HG02678 (cell line): ENCODE data around the gene IWS1.

Experiments
- ATAC-seq: cut with Tn5 transposase; IDR thresholded peaks from one replicate; pipeline ENCODE4 v1.9.1; 2021; ENCODE audit warnings: mild to moderate bottlenecking, moderate library complexity; ENCODE audit not compliant: unreplicated experiment

IWS1 gene

GRCh38 chr2:127506510-127506909 lies 19.8 kb downstream of the IWS1 start:
- ATAC-seq, result no peak

- no peak for ATAC-seq
Observed at GRCh38 chr2:127504552-127505430, 21.5 kb downstream of the IWS1 start.

GRCh38 chr2:127503491-127503890 lies 22.8 kb downstream of the IWS1 start:
- ATAC-seq, result no peak

DNA sequence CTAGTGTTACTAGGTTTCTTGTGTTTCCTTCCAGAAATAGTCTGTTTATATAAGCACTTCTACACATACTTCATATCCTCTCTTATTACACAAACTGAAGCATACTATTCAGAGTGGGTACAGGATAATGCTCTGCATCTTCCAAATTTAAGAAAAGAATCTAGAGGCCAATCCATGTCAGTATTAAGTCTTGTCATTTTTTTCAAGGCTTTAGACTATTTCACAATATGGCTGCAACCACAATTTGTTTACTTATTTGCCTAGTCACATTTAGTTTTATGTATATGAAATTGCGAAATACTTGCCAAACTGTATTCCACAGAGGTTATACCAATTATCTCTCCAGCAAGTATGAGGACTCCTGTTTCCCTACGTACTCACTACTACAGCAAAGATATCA lies 27.9 kb downstream of the IWS1 start:
- no peak for ATAC-seq

DNA sequence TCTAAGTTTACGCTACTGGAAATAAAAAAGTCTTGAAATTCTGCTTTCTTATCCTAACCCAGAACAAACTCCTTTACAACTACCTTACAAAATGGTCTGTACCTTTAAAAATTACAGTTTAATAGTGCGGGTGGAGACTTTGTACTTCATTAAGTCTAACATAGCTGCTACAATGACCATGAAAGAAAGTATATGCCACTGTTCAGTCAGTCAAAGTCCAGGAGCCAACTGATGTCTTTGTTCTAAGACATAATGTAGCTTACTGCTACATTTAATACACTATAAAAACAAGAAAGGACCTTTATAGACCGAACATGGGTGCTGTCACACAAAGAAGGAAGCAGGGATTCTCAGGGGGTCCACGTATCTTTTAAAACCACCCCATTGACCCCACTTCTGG lies 36.0 kb downstream of the IWS1 start:
- ATAC-seq, result no peak

GRCh38 chr2:127486247-127487058 lies 39.8 kb downstream of the IWS1 start:
- ATAC-seq, result no peak

DNA sequence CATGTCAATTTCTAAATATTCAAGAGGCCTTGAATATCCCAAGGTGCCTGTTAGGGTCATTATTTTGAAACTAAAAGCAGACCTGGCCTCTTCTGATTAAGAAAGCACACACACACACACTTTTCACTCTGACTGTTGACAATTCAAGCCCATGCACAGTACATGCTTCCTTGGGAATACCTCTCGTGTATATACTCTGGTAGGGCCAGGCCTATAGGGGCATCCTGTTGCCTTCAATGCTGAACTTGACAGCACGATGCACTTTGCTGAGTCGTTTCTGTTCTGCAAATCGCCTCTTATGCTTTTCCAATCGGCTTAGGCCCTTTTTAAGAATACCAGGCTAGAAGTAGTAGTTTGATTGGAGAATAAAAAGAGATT lies 40.6 kb downstream of the IWS1 start:
- no peak for ATAC-seq

GRCh38 chr2:127485051-127485693 lies 41.1 kb downstream of the IWS1 start:
- no peak for ATAC-seq

DNA sequence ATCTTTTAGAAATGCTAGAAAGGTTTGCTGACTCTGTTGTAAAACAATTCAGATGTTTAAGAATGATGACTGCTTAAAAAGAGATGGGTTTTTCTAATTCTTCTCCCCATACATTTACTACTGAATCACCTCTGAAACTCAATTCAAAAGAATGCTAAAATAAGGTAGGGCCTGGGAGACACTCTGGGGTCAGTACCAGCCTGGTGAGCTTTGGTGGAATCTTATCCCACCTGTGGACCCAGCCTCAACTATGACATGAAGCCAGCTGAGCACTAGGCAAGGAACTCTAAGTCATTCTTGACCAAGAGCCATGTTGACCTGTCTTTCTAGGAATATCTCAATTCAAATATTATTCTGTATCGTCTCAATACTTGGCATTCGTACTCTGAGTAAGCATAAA lies 44.3 kb downstream of the IWS1 start:
- ATAC-seq, result no peak

DNA sequence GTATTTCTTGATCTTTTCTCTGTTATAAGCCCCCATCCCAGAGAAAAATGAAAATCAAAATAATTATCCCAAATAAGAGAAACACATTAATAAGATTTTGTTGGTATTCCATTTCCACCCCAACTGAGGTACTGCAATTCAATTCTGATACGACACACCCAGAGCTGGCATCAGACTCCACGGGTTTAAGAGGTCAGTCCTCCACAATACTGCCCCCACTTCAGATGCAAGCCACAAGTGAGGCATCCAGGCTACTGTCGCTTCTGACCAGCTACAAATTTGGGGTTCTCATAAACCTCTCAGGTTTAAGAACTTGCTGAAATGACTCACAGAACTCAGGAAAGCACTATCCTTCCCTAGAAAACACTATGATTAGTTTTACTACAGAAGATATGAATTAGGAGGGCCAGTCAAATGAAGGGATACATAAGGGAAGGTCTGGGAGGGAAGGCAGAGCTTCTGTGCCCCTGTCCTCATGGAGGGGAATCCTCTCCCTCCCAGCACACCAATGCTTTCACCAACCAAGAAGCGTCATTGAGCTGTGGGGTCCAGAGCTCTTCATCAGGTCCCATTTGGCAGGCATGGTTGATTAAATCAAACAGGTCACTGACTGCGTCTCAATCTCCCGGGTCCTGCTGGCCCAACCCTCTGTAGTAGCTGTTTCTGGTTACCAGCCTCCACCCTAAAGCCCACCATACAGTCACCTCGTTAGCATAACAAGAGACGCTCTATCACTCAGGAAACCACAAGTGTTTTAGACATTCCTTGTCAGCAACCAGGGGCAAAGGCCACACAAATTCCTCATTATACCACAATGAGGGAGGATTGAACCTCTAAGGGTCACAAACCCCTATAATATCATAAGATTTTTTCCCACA lies 46.2 kb downstream of the IWS1 start:
- no peak for ATAC-seq

DNA sequence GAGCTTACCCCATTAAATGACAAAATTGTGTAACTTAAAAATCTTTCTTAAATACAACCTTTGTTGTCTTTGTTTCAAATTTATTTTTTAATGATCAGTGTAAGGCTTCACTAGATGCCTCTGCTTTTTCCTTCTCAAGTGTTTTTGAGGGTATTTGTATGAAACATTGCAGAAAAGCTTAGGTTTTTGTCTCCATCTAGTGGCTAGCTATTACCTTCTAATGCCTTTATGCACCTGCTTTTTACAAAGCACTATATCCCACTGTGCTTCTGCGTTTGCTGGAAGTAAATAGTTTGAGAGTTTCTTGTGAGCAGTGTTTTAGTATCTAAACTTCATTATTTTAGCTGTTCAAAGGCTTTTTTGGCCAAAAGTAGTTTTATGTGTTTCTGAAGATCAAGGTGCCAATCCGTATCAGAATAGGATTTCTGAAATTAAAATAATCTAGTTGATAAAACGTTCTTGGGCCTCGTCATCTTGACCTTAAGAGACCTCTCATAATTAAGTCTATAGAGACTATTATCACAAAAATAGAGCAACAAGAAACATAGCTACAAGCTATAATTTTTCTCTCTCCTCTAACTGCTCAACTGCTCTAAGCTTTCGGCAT lies 47.0 kb downstream of the IWS1 start:
- ATAC-seq, result no peak

GRCh38 chr2:127475788-127476187 lies 50.5 kb downstream of the IWS1 start:
- no peak for ATAC-seq

DNA sequence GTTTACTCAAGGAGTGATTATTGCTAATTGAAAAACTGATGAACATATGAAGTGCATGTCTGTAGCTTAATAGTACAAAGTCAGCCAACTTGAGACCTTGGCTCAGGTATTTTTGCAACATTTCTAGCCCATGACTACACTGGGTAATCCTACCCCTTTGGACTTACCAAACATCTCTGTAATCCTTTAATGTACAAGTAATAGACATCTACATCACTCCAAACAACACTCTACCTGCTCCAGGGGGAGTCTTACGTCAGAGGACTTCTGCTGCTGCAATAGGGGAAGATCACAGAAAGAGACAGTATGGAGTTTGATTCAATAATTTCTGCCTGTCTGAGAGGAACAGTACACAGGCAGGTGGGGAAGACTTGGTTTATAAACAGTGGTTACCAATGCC lies 54.0 kb downstream of the IWS1 start:
- no peak for ATAC-seq

DNA sequence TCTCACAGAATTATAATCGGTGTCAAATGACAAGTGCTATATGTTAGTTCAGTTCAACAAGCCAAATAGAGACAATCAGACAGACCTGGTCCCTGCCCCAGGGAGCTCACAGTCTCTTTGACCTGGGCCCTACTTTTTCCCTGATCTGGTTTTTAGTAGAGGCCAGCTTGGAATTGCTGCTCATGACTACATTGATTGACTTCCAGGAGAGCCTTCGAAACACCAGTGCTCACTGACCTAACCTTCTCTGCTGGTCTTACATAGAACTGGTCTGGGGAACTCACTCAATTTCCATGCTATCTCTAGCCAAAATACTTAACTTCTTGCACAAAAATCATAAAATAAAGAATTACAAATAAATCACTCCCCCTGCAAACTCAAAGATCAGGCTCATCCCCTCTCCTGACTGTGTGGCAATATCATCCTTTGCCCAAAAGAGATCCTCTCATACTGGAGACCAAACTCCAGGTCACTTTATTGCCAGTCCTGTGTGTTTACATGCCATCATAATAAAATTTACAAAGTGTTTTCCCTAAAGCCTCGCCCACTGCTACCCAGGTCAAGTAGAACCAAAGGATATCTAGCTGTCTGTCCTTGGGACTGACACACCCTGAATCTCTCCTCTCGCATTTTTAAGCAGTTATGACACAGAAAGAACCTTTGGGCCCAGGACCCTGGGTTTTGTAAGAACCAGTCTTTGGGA lies 54.9 kb downstream of the IWS1 start:
- no peak for ATAC-seq

GRCh38 chr2:127469974-127470373 lies 56.3 kb downstream of the IWS1 start:
- no peak for ATAC-seq

DNA sequence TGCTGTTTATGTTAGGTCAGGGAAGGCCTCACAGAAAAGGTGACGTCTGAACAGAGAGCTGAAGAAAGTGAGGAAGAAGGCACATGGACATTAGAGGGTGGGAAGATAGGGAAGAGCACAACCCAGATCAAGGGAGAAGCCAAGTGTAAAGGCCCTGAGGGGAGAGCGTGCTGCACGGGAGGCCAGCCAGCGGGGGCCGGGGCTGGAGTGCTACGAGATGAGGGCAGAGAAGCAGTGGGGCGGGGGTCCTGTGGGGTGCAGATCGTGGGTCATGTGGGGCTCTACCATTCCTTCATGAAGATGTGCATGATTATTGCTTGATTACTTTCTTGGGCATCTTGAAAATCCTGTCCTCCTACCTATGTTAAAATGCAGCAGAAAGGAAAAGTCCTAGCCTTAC lies 57.2 kb downstream of the IWS1 start:
- no peak for ATAC-seq

GRCh38 chr2:127465258-127465657 lies 61.0 kb downstream of the IWS1 start:
- ATAC-seq, result no peak

DNA sequence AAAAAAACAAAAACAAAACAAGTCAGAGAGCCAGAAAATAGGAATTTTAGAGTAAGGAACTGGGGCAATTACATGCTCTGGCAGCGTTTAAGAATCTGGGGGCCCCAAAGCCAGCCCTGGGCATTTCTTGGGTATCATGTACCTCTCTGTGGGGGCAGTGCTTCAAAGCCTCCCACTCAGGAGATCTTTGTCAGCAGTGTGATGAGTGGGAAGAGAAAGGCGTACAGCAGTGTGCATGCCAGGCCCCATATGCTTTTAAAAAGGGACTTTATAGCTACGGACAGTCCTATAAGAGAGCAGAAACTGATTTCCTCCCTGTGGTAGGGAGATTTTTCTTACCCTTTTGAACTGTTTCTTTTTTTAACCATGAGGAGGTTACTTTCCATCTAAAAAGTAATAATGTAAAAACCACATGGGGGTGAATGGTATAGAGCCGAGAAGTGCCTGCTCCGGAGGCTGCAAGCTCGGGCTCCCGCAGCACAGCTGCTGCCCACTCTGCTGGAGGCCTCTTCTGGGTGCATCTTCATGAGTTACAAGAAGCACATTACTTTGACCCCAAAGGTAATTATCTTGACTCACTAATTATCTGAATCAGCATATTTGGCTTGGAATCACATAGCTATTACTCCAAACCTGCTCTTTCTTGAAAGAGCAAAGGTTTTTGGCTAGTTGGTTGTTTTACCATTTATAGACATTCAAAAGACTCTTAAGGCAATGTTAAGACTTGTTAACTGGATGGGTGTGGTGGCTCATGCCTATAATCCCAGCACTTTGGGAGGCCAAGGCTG lies 61.6 kb downstream of the IWS1 start:
- no peak for ATAC-seq
